Measurements from ENCODE around the gene CCDC146. TPM values are rescaled to one million over a fixed set of nuclear protein-coding genes. Genes with fewer than 3 reads are reported as not detected.
"Not testable (repeated sequence)": the region's sequence is repeated elsewhere in the genome, so short reads cannot be mapped to it uniquely, and the experiment has no call there.

Gene CCDC146
- total and polyA plus RNA-seq, 4 donors = 8.9 to 28.3 (median 17.8) TPM

GRCh38 chr7:77092301-77092700, 30.1 kb upstream of the CCDC146 start:
- H3K4me1 ChIP-seq (ENCODE audit: control insufficient read depth in 1 of 2, insufficient read depth in 2 of 2, low read length in 2 of 2); H3K27me3 ChIP-seq (ENCODE audit: control insufficient read depth in 1 of 2, insufficient read depth in 2 of 2, low read length in 1 of 2); H3K4me3 ChIP-seq (ENCODE audit: low read length in 2 of 2); H3K27ac ChIP-seq (ENCODE audit: low read depth in 1 of 2, low read length in 2 of 2); H3K36me3 ChIP-seq (ENCODE audit: control insufficient read depth in 1 of 2, insufficient read depth in 2 of 2, low read length in 1 of 2); intact Hi-C loops (cut with DNase I); DNase-seq; H3K9me3 ChIP-seq (ENCODE audit: control insufficient read depth, low read length); ATAC-seq (ENCODE audit: low FRiP score): not testable (repeated sequence)
- WGBS, 2 donors = 32 to 68% methylated on average over 2 of the region's 2 CpGs

DNA sequence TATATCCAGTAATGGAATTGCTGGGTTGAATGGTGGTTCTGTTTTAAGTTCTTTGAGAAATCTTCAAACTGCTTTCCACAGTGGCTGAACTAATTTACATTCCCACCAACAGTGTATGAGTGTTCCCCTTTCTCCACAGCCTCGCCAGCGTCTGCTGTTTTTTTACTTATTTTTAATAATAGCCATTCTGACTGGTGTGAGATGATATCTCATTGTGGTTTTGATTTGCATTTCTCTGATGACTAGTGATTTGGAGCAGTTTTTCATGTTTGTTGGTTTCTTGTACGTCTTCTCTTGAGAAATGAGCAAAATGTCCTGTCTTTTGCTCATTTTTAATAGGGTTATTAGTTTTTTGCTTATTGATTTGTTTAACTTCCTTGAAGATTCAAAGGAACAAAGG, 21.9 kb upstream of the CCDC146 start:
- H3K4me3 ChIP-seq (ENCODE audit: low read length in 2 of 2); DNase-seq; H3K9me3 ChIP-seq (ENCODE audit: control insufficient read depth, low read length); H3K4me1 ChIP-seq (ENCODE audit: control insufficient read depth in 1 of 2, insufficient read depth in 2 of 2, low read length in 2 of 2); H3K36me3 ChIP-seq (ENCODE audit: control insufficient read depth in 1 of 2, insufficient read depth in 2 of 2, low read length in 1 of 2); intact Hi-C loops (cut with DNase I); H3K27ac ChIP-seq (ENCODE audit: low read depth in 1 of 2, low read length in 2 of 2); ATAC-seq (ENCODE audit: low FRiP score); H3K27me3 ChIP-seq (ENCODE audit: control insufficient read depth in 1 of 2, insufficient read depth in 2 of 2, low read length in 1 of 2): not testable (repeated sequence)
- WGBS, 2 donors = 100% methylated on average over 3 of the region's 3 CpGs

GRCh38 chr7:77101187-77101586, 21.2 kb upstream of the CCDC146 start:
- H3K9me3 ChIP-seq (ENCODE audit: control insufficient read depth, low read length); DNase-seq; H3K4me1 ChIP-seq (ENCODE audit: control insufficient read depth in 1 of 2, insufficient read depth in 2 of 2, low read length in 2 of 2); H3K4me3 ChIP-seq (ENCODE audit: low read length in 2 of 2); intact Hi-C loops (cut with DNase I); H3K36me3 ChIP-seq (ENCODE audit: control insufficient read depth in 1 of 2, insufficient read depth in 2 of 2, low read length in 1 of 2); H3K27ac ChIP-seq (ENCODE audit: low read depth in 1 of 2, low read length in 2 of 2); H3K27me3 ChIP-seq (ENCODE audit: control insufficient read depth in 1 of 2, insufficient read depth in 2 of 2, low read length in 1 of 2); ATAC-seq (ENCODE audit: low FRiP score): not testable (repeated sequence)
- WGBS, 2 donors = 78 to 89% methylated on average over 1 of the region's 1 CpG

DNA sequence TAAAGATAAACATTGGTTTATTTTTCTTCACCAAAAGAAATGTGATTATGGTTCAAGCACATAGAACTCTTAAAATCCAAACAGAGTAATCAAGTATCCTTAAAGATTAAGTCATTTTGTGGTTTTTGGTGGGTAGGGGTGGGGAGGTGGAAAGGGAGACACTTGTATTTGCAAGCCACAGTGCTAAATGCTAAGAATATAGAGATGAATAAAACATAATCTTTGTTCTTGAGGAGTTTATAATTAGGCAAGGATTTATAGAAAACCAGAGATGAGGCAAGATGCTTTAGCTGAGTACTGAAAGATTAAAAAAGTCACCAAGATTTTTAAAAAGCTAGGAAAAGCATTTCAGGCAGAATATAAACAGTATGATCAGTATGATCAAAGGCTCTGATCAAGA, 19.7 kb upstream of the CCDC146 start:
- intact Hi-C loops (cut with DNase I); H3K4me1 ChIP-seq (ENCODE audit: control insufficient read depth in 1 of 2, insufficient read depth in 2 of 2, low read length in 2 of 2): not testable (repeated sequence)

DNA sequence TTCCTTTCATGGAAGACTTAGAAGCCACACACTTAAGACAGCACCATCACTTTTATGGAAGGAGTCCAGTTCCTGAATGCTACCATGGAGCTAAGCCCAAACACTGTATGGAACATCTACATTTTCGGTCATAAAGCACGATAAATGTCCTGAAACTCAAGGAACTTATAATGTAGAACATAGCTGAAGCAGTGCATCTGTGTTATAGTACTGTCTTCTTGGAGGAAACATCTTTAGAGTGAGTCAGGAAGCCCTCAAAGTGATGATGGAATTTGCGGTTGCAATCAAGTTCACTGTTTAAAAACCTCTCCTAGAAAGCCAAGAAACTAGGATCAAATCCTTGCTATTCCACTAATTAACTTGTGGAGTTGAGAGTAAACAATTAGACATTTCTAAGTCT, 16.5 kb upstream of the CCDC146 start:
- H3K9me3 ChIP-seq (ENCODE audit: control insufficient read depth, low read length); H3K4me3 ChIP-seq (ENCODE audit: low read length in 2 of 2); ATAC-seq (ENCODE audit: low FRiP score); H3K27ac ChIP-seq (ENCODE audit: low read depth in 1 of 2, low read length in 2 of 2); intact Hi-C loops (cut with DNase I); H3K27me3 ChIP-seq (ENCODE audit: control insufficient read depth in 1 of 2, insufficient read depth in 2 of 2, low read length in 1 of 2); H3K36me3 ChIP-seq (ENCODE audit: control insufficient read depth in 1 of 2, insufficient read depth in 2 of 2, low read length in 1 of 2); DNase-seq; H3K4me1 ChIP-seq (ENCODE audit: control insufficient read depth in 1 of 2, insufficient read depth in 2 of 2, low read length in 2 of 2): not testable (repeated sequence)
- WGBS, 2 donors = 95 to 97% methylated on average over 3 of the region's 3 CpGs

More for the DNA sequence above, 19.7 kb upstream of the CCDC146 start:
- H3K36me3 ChIP-seq (ENCODE audit: control insufficient read depth in 1 of 2, insufficient read depth in 2 of 2, low read length in 1 of 2); DNase-seq; H3K27me3 ChIP-seq (ENCODE audit: control insufficient read depth in 1 of 2, insufficient read depth in 2 of 2, low read length in 1 of 2); H3K4me3 ChIP-seq (ENCODE audit: low read length in 2 of 2); ATAC-seq (ENCODE audit: low FRiP score); H3K27ac ChIP-seq (ENCODE audit: low read depth in 1 of 2, low read length in 2 of 2); H3K9me3 ChIP-seq (ENCODE audit: control insufficient read depth, low read length): not testable (repeated sequence)

GRCh38 chr7:77107659-77108058, 14.8 kb upstream of the CCDC146 start:
- H3K9me3 ChIP-seq (ENCODE audit: control insufficient read depth, low read length); H3K4me3 ChIP-seq (ENCODE audit: low read length in 2 of 2); DNase-seq; H3K36me3 ChIP-seq (ENCODE audit: control insufficient read depth in 1 of 2, insufficient read depth in 2 of 2, low read length in 1 of 2); intact Hi-C loops (cut with DNase I); H3K4me1 ChIP-seq (ENCODE audit: control insufficient read depth in 1 of 2, insufficient read depth in 2 of 2, low read length in 2 of 2); H3K27ac ChIP-seq (ENCODE audit: low read depth in 1 of 2, low read length in 2 of 2); ATAC-seq (ENCODE audit: low FRiP score); H3K27me3 ChIP-seq (ENCODE audit: control insufficient read depth in 1 of 2, insufficient read depth in 2 of 2, low read length in 1 of 2): not testable (repeated sequence)
- 1 to 13% methylated on average over 3 of the region's 3 CpGs for WGBS, 2 donors

DNA sequence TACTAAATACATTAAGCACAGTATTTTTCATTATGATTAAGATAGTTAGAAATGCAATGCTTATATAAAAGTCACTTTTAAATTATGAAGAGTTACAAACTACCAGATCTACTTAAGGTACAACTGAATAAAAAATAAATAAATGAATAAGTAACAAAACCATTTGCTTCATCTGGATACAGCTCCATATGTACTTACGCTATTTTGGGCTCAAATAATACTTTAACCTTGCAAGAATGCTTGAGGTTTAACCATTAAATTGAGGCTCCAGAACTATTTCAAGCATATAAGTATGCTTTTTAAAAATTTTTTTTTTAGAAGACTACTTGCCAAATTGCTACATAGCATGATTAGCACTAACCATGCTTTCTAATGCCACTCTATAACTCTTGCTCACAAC, 14.1 kb upstream of the CCDC146 start:
- H3K27me3 ChIP-seq (ENCODE audit: control insufficient read depth in 1 of 2, insufficient read depth in 2 of 2, low read length in 1 of 2); intact Hi-C loops (cut with DNase I); H3K9me3 ChIP-seq (ENCODE audit: control insufficient read depth, low read length); H3K36me3 ChIP-seq (ENCODE audit: control insufficient read depth in 1 of 2, insufficient read depth in 2 of 2, low read length in 1 of 2); H3K27ac ChIP-seq (ENCODE audit: low read depth in 1 of 2, low read length in 2 of 2); H3K4me1 ChIP-seq (ENCODE audit: control insufficient read depth in 1 of 2, insufficient read depth in 2 of 2, low read length in 2 of 2); H3K4me3 ChIP-seq (ENCODE audit: low read length in 2 of 2); DNase-seq; ATAC-seq (ENCODE audit: low FRiP score): not testable (repeated sequence)
- WGBS, 2 donors = 32 to 55% methylated on average over 1 of the region's 1 CpG

GRCh38 chr7:77112719-77113306, 9.6 kb upstream of the CCDC146 start:
- H3K9me3 ChIP-seq (ENCODE audit: control insufficient read depth, low read length); H3K36me3 ChIP-seq (ENCODE audit: control insufficient read depth in 1 of 2, insufficient read depth in 2 of 2, low read length in 1 of 2); H3K4me1 ChIP-seq (ENCODE audit: control insufficient read depth in 1 of 2, insufficient read depth in 2 of 2, low read length in 2 of 2); intact Hi-C loops (cut with DNase I); H3K27me3 ChIP-seq (ENCODE audit: control insufficient read depth in 1 of 2, insufficient read depth in 2 of 2, low read length in 1 of 2); ATAC-seq (ENCODE audit: low FRiP score); DNase-seq; H3K27ac ChIP-seq (ENCODE audit: low read depth in 1 of 2, low read length in 2 of 2); H3K4me3 ChIP-seq (ENCODE audit: low read length in 2 of 2): not testable (repeated sequence)
- 0 to 28% methylated on average over 1 to 2 of the region's 2 CpGs for WGBS, 2 donors

GRCh38 chr7:77125486-77125885, 3.1 kb downstream of the CCDC146 start:
- not testable (repeated sequence) for H3K9me3 ChIP-seq (ENCODE audit: control insufficient read depth, low read length); H3K4me1 ChIP-seq (ENCODE audit: control insufficient read depth in 1 of 2, insufficient read depth in 2 of 2, low read length in 2 of 2); DNase-seq; H3K27ac ChIP-seq (ENCODE audit: low read depth in 1 of 2, low read length in 2 of 2); H3K27me3 ChIP-seq (ENCODE audit: control insufficient read depth in 1 of 2, insufficient read depth in 2 of 2, low read length in 1 of 2); H3K4me3 ChIP-seq (ENCODE audit: low read length in 2 of 2); H3K36me3 ChIP-seq (ENCODE audit: control insufficient read depth in 1 of 2, insufficient read depth in 2 of 2, low read length in 1 of 2); ATAC-seq (ENCODE audit: low FRiP score)
- intact Hi-C loops (cut with DNase I) = loop anchor here (2.0 to 10.0 kb wide), 2 partner anchors 119 to 121 kb away; no protein-coding TSS in a partner anchor
- WGBS, 2 donors = 5 to 7% methylated on average over 1 of the region's 1 CpG

All from aorta (tissue), 5 donors.